ENCODE data around the gene PMM2. TPM values are rescaled to one million over a fixed set of nuclear protein-coding genes. Genes with fewer than 3 reads are reported as not detected.
"Not testable (repeated sequence)": the region's sequence is repeated elsewhere in the genome, so short reads cannot be mapped to it uniquely, and the experiment has no call there.

PMM2 gene
- total and polyA plus RNA-seq, 9 of the 15 experiments (the other 6 are each of a cell fraction or from before 2014, with no cell fraction given): 5.6 to 42.7 (median 25.9) TPM

GRCh38 chr16:8869988-8870241 lies 72.3 kb downstream of the PMM2 start:
- in situ Hi-C loops (cut with MboI): not testable (repeated sequence)
- WGBS (ENCODE audit: insufficient coverage, low coverage, missing lambda C conversion rate): 93% methylated on average over 6 of the region's 10 CpGs
- 0 out of 2 replicates have a peak, but pooled peaks have one; percentile 2 for TF ChIP-seq TFAP4 (CRISPR knock-in tag; IDR thresholded peaks at IDR 0.05; ENCODE audit: borderline replicate concordance)

GRCh38 chr16:8872071-8872470 lies 74.4 kb downstream of the PMM2 start:
- WGBS (ENCODE audit: insufficient coverage, low coverage, missing lambda C conversion rate): 92% methylated on average over 5 of the region's 5 CpGs
- FAIRE-seq (no peak), ATAC-seq (no peak), DNase-seq (ENCODE audit: extremely low read depth in 1 of 4, low spot score in 3 of 4) (no peak)
- H2AFZ ChIP-seq (ENCODE audit: low read depth, low read length): no peak overlapping the region
- no peak overlapping the region for H3K4me2 ChIP-seq (ENCODE audit: insufficient read depth, low read length)
- POLR2A ChIA-PET: interaction anchor here (0.7 kb wide), 1 partner anchor 62 kb away, joined by 3 read pairs; no protein-coding TSS in a partner anchor
- no TSS peak for BruUV-seq (replicated peaks)
- no peaks in the 10 kb centered on the region for H3K9me1 ChIP-seq (ENCODE audit: control insufficient read depth, insufficient read depth, low read length)
- peaks cover 8% of the 10 kb centered on the region; the same call in 1 of the 2 replicates for H4K20me1 ChIP-seq (replicated peaks; ENCODE audit: control insufficient read depth, insufficient read depth, low read length)
- H3K36me3 ChIP-seq (ENCODE audit: control insufficient read depth, insufficient read depth, low read length): peaks cover 3% of the 10 kb centered on the region; the same call in 1 of the 3 replicates
- peaks cover 23 to 37% of the 10 kb centered on the region in 2 experiments for H3K4me1 ChIP-seq (replicated peaks in 1 of 2; ENCODE audit: control insufficient read depth in 2 of 2, insufficient read depth in 2 of 2, low read length in 2 of 2)
- H3K27me3 ChIP-seq (ENCODE audit: control insufficient read depth in 2 of 2, insufficient read depth in 2 of 2, low read length in 2 of 2): peaks cover 0 to 3% of the 10 kb centered on the region in 2 experiments; a peak in 2 of 5 replicates
- no peak overlapping the region for H3K9ac ChIP-seq (ENCODE audit: insufficient read depth in 1 of 2, low read depth in 2 of 2, low read length in 2 of 2)
- H3K79me2 ChIP-seq (ENCODE audit: control insufficient read depth, insufficient read depth, low read length): peaks cover 12% of the 10 kb centered on the region
- CTCF ChIA-PET (ENCODE audit: low intra/inter-chr PET ratio): no interaction called here
- no peaks in the 10 kb centered on the region for H3K9me3 ChIP-seq (replicated peaks; ENCODE audit: control insufficient read depth, insufficient read depth, low read depth, low read length)
- intact Hi-C loops (cut with micrococcal nuclease) (loop anchor here (10.0 kb wide), 1 partner anchor 263 kb away; no protein-coding TSS in a partner anchor), in situ Hi-C loops (cut with MboI) (no loop called here)
- no peak overlapping the region for H3K27ac ChIP-seq (ENCODE audit: extremely low read depth, low read depth, low read length)
- no peak overlapping the region for H3K4me3 ChIP-seq
- TF ChIP-seq CTCFL (IDR thresholded peaks at IDR 0.05; ENCODE audit: borderline replicate concordance, insufficient read depth, low read depth, low read length, poor library complexity, severe bottlenecking): no peak
- TF ChIP-seq THRB (CRISPR knock-in tag; conservative IDR thresholded peaks at IDR 0.05): no peak
- no peak for TF ChIP-seq HNRNPK (IDR thresholded peaks at IDR 0.05; ENCODE audit: low read depth, low read length, poor library complexity, severe bottlenecking)
- no peak for TF ChIP-seq SP1 (CRISPR knock-in tag; IDR thresholded peaks at IDR 0.05)
- TF ChIP-seq ZSCAN32 (CRISPR knock-in tag; IDR thresholded peaks at IDR 0.05): no peak
- TF ChIP-seq ESRRA (IDR thresholded peaks at IDR 0.05; ENCODE audit: borderline replicate concordance, low read depth): no peak
- no peak for TF ChIP-seq POLR2A (conservative IDR thresholded peaks at IDR 0.05)
- no peak for TF ChIP-seq ELF2 (CRISPR knock-in tag; IDR thresholded peaks at IDR 0.05)
- TF ChIP-seq NCOA1 (IDR thresholded peaks at IDR 0.05; ENCODE audit: low read depth): no peak
- no peak for TF ChIP-seq ZNF668 (CRISPR knock-in tag; IDR thresholded peaks at IDR 0.05)

More at GRCh38 chr16:8869988-8870241, 72.3 kb downstream of the PMM2 start:
- H3K4me2 ChIP-seq (ENCODE audit: insufficient read depth, low read length); H3K27ac ChIP-seq (ENCODE audit: extremely low read depth, low read depth, low read length); CTCF ChIA-PET (ENCODE audit: low intra/inter-chr PET ratio); H3K36me3 ChIP-seq (ENCODE audit: control insufficient read depth, insufficient read depth, low read length); FAIRE-seq; H3K27me3 ChIP-seq (ENCODE audit: control insufficient read depth in 2 of 2, insufficient read depth in 2 of 2, low read length in 2 of 2); DNase-seq (ENCODE audit: extremely low read depth in 1 of 4, low spot score in 3 of 4); BruUV-seq (replicated peaks); H3K9me1 ChIP-seq (ENCODE audit: control insufficient read depth, insufficient read depth, low read length); H3K4me3 ChIP-seq; H3K9me3 ChIP-seq (replicated peaks; ENCODE audit: control insufficient read depth, insufficient read depth, low read depth, low read length); ATAC-seq: not testable (repeated sequence)
- H3K79me2 ChIP-seq (ENCODE audit: control insufficient read depth, insufficient read depth, low read length): peaks cover 33% of the 10 kb centered on the region
- H2AFZ ChIP-seq (ENCODE audit: low read depth, low read length): peak overlapping the region; percentile 93; the same call in 1 of the 2 replicates
- POLR2A ChIA-PET: interaction anchor here (1.1 kb wide), 1 partner anchor 10 kb away, joined by 4 read pairs; no protein-coding TSS in a partner anchor
- intact Hi-C loops (cut with micrococcal nuclease): loop anchor here (10.0 kb wide), 1 partner anchor 265 kb away; no protein-coding TSS in a partner anchor
- peaks cover 22% of the 10 kb centered on the region for H4K20me1 ChIP-seq (replicated peaks; ENCODE audit: control insufficient read depth, insufficient read depth, low read length)
- H3K4me1 ChIP-seq (replicated peaks in 1 of 2; ENCODE audit: control insufficient read depth in 2 of 2, insufficient read depth in 2 of 2, low read length in 2 of 2): peaks cover 34 to 55% of the 10 kb centered on the region in 2 experiments
- H3K9ac ChIP-seq (ENCODE audit: insufficient read depth in 1 of 2, low read depth in 2 of 2, low read length in 2 of 2): peak overlapping the region in 1 of 2 experiments; percentile 69; a peak in 1 of 4 replicates

Measured in K562 (cell line).